WI38 (cell line): ENCODE measurements around the gene KIF3A.

Experiments used
- H3K4me3 ChIP-seq: 2 replicates; pipeline ENCODE4 v1.5.1; 2011; ENCODE audit warnings: low read depth, mild to moderate bottlenecking, control low read depth, low read length
- TF ChIP-seq, protein P1 (sequence below): IDR thresholded peaks from 2 replicates; pipeline ENCODE4 v1.5.1; 2012; ENCODE audit warnings: low read depth, mild to moderate bottlenecking, control low read depth, low read length

The KIF3A gene

DNA sequence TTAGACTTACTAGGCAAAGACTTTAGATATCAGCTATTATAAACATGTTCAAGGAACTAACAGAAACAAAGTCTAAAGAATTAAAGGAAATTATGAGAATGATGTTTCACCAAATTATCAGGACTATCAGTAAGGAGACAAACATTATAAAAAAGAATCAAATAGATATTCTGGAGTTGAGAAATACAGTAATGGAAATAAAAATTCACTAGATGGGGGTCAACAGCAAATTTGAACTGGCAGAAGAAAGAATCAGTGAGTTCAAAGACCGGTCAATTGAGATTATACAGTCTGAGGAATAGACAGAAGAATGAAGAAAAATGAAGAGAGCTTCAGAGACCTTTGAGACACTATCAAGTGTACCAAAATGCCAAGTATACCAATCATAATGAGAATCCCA lies 89.0 kb downstream of the KIF3A start:
- TF ChIP-seq, protein P1, sequence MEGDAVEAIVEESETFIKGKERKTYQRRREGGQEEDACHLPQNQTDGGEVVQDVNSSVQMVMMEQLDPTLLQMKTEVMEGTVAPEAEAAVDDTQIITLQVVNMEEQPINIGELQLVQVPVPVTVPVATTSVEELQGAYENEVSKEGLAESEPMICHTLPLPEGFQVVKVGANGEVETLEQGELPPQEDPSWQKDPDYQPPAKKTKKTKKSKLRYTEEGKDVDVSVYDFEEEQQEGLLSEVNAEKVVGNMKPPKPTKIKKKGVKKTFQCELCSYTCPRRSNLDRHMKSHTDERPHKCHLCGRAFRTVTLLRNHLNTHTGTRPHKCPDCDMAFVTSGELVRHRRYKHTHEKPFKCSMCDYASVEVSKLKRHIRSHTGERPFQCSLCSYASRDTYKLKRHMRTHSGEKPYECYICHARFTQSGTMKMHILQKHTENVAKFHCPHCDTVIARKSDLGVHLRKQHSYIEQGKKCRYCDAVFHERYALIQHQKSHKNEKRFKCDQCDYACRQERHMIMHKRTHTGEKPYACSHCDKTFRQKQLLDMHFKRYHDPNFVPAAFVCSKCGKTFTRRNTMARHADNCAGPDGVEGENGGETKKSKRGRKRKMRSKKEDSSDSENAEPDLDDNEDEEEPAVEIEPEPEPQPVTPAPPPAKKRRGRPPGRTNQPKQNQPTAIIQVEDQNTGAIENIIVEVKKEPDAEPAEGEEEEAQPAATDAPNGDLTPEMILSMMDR: no peak
- no peak overlapping the region for H3K4me3 ChIP-seq

DNA sequence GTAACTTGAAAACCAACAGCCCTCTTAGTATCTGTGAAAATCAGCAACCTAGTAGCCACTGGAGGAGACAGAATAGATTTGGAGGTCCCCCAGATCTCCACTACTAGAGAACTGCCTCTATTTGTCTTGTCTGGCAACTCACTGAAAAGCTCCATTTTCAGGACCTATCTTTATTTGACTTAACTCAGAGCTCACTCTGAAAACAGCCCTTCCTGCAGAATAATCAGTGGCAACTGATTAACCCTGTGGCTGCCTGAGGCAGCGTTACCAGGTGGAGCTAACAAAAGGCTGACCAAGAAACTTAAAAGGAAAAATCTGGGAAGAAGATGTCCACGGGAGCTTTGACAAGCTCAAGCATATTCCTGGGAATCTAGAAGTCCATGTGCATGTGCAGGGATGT lies 89.9 kb downstream of the KIF3A start:
- no peak overlapping the region for H3K4me3 ChIP-seq
- TF ChIP-seq, protein P1: no peak

DNA sequence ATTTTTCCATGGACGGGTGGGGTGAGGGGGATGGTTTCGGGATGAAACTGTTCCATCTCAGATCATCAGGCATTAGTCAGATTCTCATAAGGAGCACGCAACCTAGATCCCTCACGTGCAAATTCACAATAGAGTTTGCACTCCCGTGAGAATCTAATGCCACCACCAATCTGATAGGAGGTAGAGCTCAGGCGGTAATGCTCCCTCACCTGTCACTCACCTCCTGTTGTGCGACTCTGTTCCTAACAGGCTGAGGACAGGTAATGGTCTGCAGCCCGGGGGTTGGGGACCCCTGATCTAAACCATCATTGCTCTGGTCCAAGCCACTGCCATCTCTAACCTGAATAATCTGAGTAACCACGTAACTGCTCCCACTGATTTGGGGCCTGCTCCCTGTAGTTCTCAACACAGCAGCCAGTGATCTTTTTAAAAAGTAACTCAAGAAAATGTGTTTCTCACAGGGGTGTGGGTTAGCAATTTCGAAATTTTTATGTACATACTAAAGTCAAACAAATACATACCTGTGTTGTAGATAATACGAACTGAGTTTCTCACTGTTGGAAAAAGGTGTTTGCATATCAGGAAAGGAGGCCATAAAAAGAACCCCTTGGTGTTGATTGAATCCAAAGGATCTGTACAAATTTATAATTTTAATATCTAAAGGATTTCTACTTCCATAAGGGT lies 90.6 kb downstream of the KIF3A start:
- TF ChIP-seq, protein P1: no peak
- no peak overlapping the region for H3K4me3 ChIP-seq

DNA sequence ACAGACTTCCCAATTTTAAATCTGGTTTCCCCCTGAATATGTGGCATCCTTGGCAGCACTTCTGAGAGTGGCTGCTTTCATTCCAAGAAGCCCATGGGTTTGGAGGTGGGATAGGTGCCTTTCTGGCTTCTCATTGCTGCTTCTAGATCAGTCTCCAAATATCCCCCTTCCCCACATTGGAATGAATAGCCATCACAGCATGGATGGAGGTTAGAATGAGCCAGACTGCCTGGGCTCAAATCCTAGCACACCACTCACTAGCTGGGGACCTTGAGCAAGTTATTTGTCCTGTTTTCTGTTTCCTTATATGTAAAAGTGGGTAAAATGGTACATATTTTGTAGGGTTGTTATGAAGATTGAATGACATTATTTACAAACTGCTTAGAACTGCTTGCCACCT lies 93.2 kb downstream of the KIF3A start:
- TF ChIP-seq, protein P1: no peak
- H3K4me3 ChIP-seq: no peak overlapping the region
